Measurements from ENCODE around the gene MSRB3. TPM values are rescaled to one million over a fixed set of nuclear protein-coding genes. Genes with fewer than 3 reads are reported as not detected.

MSRB3 gene
- total and polyA plus RNA-seq, 2 donors (not counting 1 experiment from before 2014, with no cell fraction given), result 46.9 to 105 TPM

GRCh38 chr12:65277994-65278575, 398 bp upstream of the MSRB3 start:
- Histone ChIP-seq H3K4me2 (ENCODE audit: extremely low read depth, insufficient read depth, low read length) (peak overlapping the region; percentile 81), H3K79me2 (ENCODE audit: control insufficient read depth, insufficient read depth, low read length) (peaks cover 38% of the 10 kb centered on the region), H3K27me3 (ENCODE audit: control insufficient read depth, insufficient read depth, low read length) (no peaks in the 10 kb centered on the region), H3K4me1 (ENCODE audit: control insufficient read depth, extremely low read depth, insufficient read depth, low read length) (peaks cover 3% of the 10 kb centered on the region), H3K4me3 (replicated peaks in 1 of 4; ENCODE audit: control extremely low read depth in 1 of 4, insufficient read depth in 1 of 4, low read depth in 3 of 4, low read length in 4 of 4) (peak overlapping the region; percentile 48 to 95 (median 92)), H3K27ac (ENCODE audit: insufficient read depth, low read length) (peak overlapping the region; percentile 90), H2AFZ (ENCODE audit: low read length) (peak overlapping the region; percentile 93), H4K20me1 (ENCODE audit: control insufficient read depth, extremely low read depth, insufficient read depth, low read length) (no peaks in the 10 kb centered on the region), H3K36me3 (ENCODE audit: control insufficient read depth, insufficient read depth, low read length) (no peaks in the 10 kb centered on the region), H3K9ac (ENCODE audit: insufficient read depth, low read length) (peak overlapping the region; percentile 91), H3K9me3 (ENCODE audit: control insufficient read depth, insufficient read depth, low read depth, low read length) (no peaks in the 10 kb centered on the region)
- DNase-seq (ENCODE audit: low read depth in 2 of 2), result no peak
- TF ChIP-seq CTCF (conservative IDR thresholded peaks at IDR 0.05 in 1 of 2, IDR thresholded peaks at IDR 0.05 in 1 of 2; ENCODE audit: low read depth in 1 of 2, low read length in 2 of 2) (no peak), EZH2 (IDR thresholded peaks at IDR 0.05; ENCODE audit: low read length, missing control alignments) (no peak)

- Histone ChIP-seq H3K27me3 (ENCODE audit: control insufficient read depth, insufficient read depth, low read length) (no peaks in the 10 kb centered on the region), H2AFZ (ENCODE audit: low read length) (peak overlapping the region; percentile 26), H3K36me3 (ENCODE audit: control insufficient read depth, insufficient read depth, low read length) (no peaks in the 10 kb centered on the region), H3K27ac (ENCODE audit: insufficient read depth, low read length) (peak overlapping the region; percentile 90), H3K4me2 (ENCODE audit: extremely low read depth, insufficient read depth, low read length) (peak overlapping the region; percentile 87), H3K4me1 (ENCODE audit: control insufficient read depth, extremely low read depth, insufficient read depth, low read length) (peaks cover 3% of the 10 kb centered on the region), H3K79me2 (ENCODE audit: control insufficient read depth, insufficient read depth, low read length) (peaks cover 50% of the 10 kb centered on the region), H3K4me3 (replicated peaks in 1 of 4; ENCODE audit: control extremely low read depth in 1 of 4, insufficient read depth in 1 of 4, low read depth in 3 of 4, low read length in 4 of 4) (peak overlapping the region; percentile 80 to 95 (median 92)), H3K9ac (ENCODE audit: insufficient read depth, low read length) (peak overlapping the region; percentile 91), H4K20me1 (ENCODE audit: control insufficient read depth, extremely low read depth, insufficient read depth, low read length) (no peaks in the 10 kb centered on the region), H3K9me3 (ENCODE audit: control insufficient read depth, insufficient read depth, low read depth, low read length) (no peaks in the 10 kb centered on the region)
- no peak for TF ChIP-seq EZH2 (IDR thresholded peaks at IDR 0.05; ENCODE audit: low read length, missing control alignments)
- TF ChIP-seq CTCF (conservative IDR thresholded peaks at IDR 0.05 in 1 of 2, IDR thresholded peaks at IDR 0.05 in 1 of 2; ENCODE audit: low read depth in 1 of 2, low read length in 2 of 2), result no peak
- peak in 1 of 2 donors; percentile 28 for DNase-seq (ENCODE audit: low read depth in 2 of 2)
Observed at GRCh38 chr12:65279369-65280112, 1.1 kb downstream of the MSRB3 start.

- Histone ChIP-seq H3K27ac (ENCODE audit: insufficient read depth, low read length) (no peak overlapping the region), H3K27me3 (ENCODE audit: control insufficient read depth, insufficient read depth, low read length) (no peaks in the 10 kb centered on the region), H3K4me2 (ENCODE audit: extremely low read depth, insufficient read depth, low read length) (peak overlapping the region; percentile 87), H3K4me3 (replicated peaks in 1 of 4; ENCODE audit: control extremely low read depth in 1 of 4, insufficient read depth in 1 of 4, low read depth in 3 of 4, low read length in 4 of 4) (peak overlapping the region in 3 of 4 experiments; percentile 88 to 95 (median 95)), H3K36me3 (ENCODE audit: control insufficient read depth, insufficient read depth, low read length) (no peaks in the 10 kb centered on the region), H3K9me3 (ENCODE audit: control insufficient read depth, insufficient read depth, low read depth, low read length) (no peaks in the 10 kb centered on the region), H3K9ac (ENCODE audit: insufficient read depth, low read length) (no peak overlapping the region), H4K20me1 (ENCODE audit: control insufficient read depth, extremely low read depth, insufficient read depth, low read length) (no peaks in the 10 kb centered on the region), H2AFZ (ENCODE audit: low read length) (no peak overlapping the region), H3K4me1 (ENCODE audit: control insufficient read depth, extremely low read depth, insufficient read depth, low read length) (peaks cover 3% of the 10 kb centered on the region), H3K79me2 (ENCODE audit: control insufficient read depth, insufficient read depth, low read length) (peaks cover 57% of the 10 kb centered on the region)
- peak; percentile 18 to 23 for DNase-seq (ENCODE audit: low read depth in 2 of 2)
- TF ChIP-seq CTCF (conservative IDR thresholded peaks at IDR 0.05 in 1 of 2, IDR thresholded peaks at IDR 0.05 in 1 of 2; ENCODE audit: low read depth in 1 of 2, low read length in 2 of 2) (no peak), EZH2 (IDR thresholded peaks at IDR 0.05; ENCODE audit: low read length, missing control alignments) (no peak)
Observed at GRCh38 chr12:65280306-65280705, 1.8 kb downstream of the MSRB3 start.
